ENCODE results near the gene BRWD1.

Gene BRWD1

GRCh38 chr21:39316729-39317128, 3.3 kb upstream of the BRWD1 start:
- Histone ChIP-seq H3K9me3 (ENCODE audit: insufficient read depth, low read length, severe bottlenecking) (no peaks in the 10 kb centered on the region), H2AFZ (ENCODE audit: low read depth, low read length) (no peak overlapping the region), H3K9ac (ENCODE audit: low read depth, low read length) (no peak overlapping the region), H3K27me3 (ENCODE audit: insufficient read depth, low read length, poor library complexity) (no peaks in the 10 kb centered on the region), H3K79me2 (ENCODE audit: insufficient read depth, low read length) (peaks cover 24% of the 10 kb centered on the region), H3K27ac (ENCODE audit: low read length) (no peak overlapping the region), H3K4me3 (ENCODE audit: low read depth in 1 of 2, low read length in 2 of 2) (no peak overlapping the region), H3K4me2 (ENCODE audit: insufficient read depth, low read length) (no peak overlapping the region), H4K20me1 (ENCODE audit: insufficient read depth, low read length) (peaks cover 5% of the 10 kb centered on the region), H3K4me1 (ENCODE audit: insufficient read depth, low read length) (peaks cover 14% of the 10 kb centered on the region), H3K36me3 (ENCODE audit: insufficient read depth, low read length) (peaks cover 3% of the 10 kb centered on the region)
- TF ChIP-seq CTCF (IDR thresholded peaks at IDR 0.05; ENCODE audit: borderline replicate concordance, extremely low read depth, low read length, poor library complexity, severe bottlenecking) (no peak), EZH2 (IDR thresholded peaks at IDR 0.05; ENCODE audit: borderline replicate concordance, low read depth, low read length, severe bottlenecking) (no peak)
- ATAC-seq (ENCODE audit: insufficient read depth, low read depth) (no peak), DNase-seq (no peak)

- Histone ChIP-seq H3K4me1 (ENCODE audit: insufficient read depth, low read length) (peaks cover 21% of the 10 kb centered on the region), H3K4me3 (ENCODE audit: low read depth in 1 of 2, low read length in 2 of 2) (no peak overlapping the region), H3K27me3 (ENCODE audit: insufficient read depth, low read length, poor library complexity) (no peaks in the 10 kb centered on the region), H4K20me1 (ENCODE audit: insufficient read depth, low read length) (peaks cover 14% of the 10 kb centered on the region), H2AFZ (ENCODE audit: low read depth, low read length) (no peak overlapping the region), H3K9ac (ENCODE audit: low read depth, low read length) (no peak overlapping the region), H3K36me3 (ENCODE audit: insufficient read depth, low read length) (peaks cover 12% of the 10 kb centered on the region), H3K79me2 (ENCODE audit: insufficient read depth, low read length) (peaks cover 33% of the 10 kb centered on the region), H3K4me2 (ENCODE audit: insufficient read depth, low read length) (no peak overlapping the region), H3K9me3 (ENCODE audit: insufficient read depth, low read length, severe bottlenecking) (no peaks in the 10 kb centered on the region), H3K27ac (ENCODE audit: low read length) (no peak overlapping the region)
- DNase-seq (no peak), ATAC-seq (ENCODE audit: insufficient read depth, low read depth) (no peak)
- no peak for TF ChIP-seq CTCF (IDR thresholded peaks at IDR 0.05; ENCODE audit: borderline replicate concordance, extremely low read depth, low read length, poor library complexity, severe bottlenecking)
- TF ChIP-seq EZH2 (IDR thresholded peaks at IDR 0.05; ENCODE audit: borderline replicate concordance, low read depth, low read length, severe bottlenecking) = no peak
Measured at GRCh38 chr21:39315603-39316445, 2.4 kb upstream of the BRWD1 start.

GRCh38 chr21:39314143-39315027, 953 bp upstream of the BRWD1 start:
- DNase-seq (peak; percentile 69), ATAC-seq (ENCODE audit: insufficient read depth, low read depth) (peak; percentile 42)
- Histone ChIP-seq H3K4me2 (ENCODE audit: insufficient read depth, low read length) (peak overlapping the region; percentile 74), H3K4me1 (ENCODE audit: insufficient read depth, low read length) (peaks cover 21% of the 10 kb centered on the region), H3K36me3 (ENCODE audit: insufficient read depth, low read length) (peaks cover 20% of the 10 kb centered on the region), H3K27ac (ENCODE audit: low read length) (peak overlapping the region; percentile 97), H2AFZ (ENCODE audit: low read depth, low read length) (peak overlapping the region; percentile 90), H4K20me1 (ENCODE audit: insufficient read depth, low read length) (peaks cover 25% of the 10 kb centered on the region), H3K27me3 (ENCODE audit: insufficient read depth, low read length, poor library complexity) (no peaks in the 10 kb centered on the region), H3K9ac (ENCODE audit: low read depth, low read length) (peak overlapping the region; percentile 95), H3K79me2 (ENCODE audit: insufficient read depth, low read length) (peaks cover 47% of the 10 kb centered on the region), H3K4me3 (ENCODE audit: low read depth in 1 of 2, low read length in 2 of 2) (peak overlapping the region; percentile 56 to 61), H3K9me3 (ENCODE audit: insufficient read depth, low read length, severe bottlenecking) (no peaks in the 10 kb centered on the region)
- TF ChIP-seq EZH2 (IDR thresholded peaks at IDR 0.05; ENCODE audit: borderline replicate concordance, low read depth, low read length, severe bottlenecking) (no peak), CTCF (IDR thresholded peaks at IDR 0.05; ENCODE audit: borderline replicate concordance, extremely low read depth, low read length, poor library complexity, severe bottlenecking) (no peak)
